ENCODE results near the gene KAZN.

Gene KAZN

GRCh38 chr1:14903922-14904321 is 305.4 kb downstream of the KAZN start:
- H3K27ac ChIP-seq (ENCODE audit: low read depth, low read length, poor library complexity, severe bottlenecking) = no peak overlapping the region
- no peaks in the 10 kb centered on the region for H3K9me2 ChIP-seq (ENCODE audit: low read depth, low read length)
- no peaks in the 10 kb centered on the region for H3K4me1 ChIP-seq (ENCODE audit: insufficient read depth, low read length, severe bottlenecking)
- H4K20me1 ChIP-seq (ENCODE audit: insufficient read depth, low read length) = no peaks in the 10 kb centered on the region
- no peaks in the 10 kb centered on the region; the same call in 1 of the 2 replicates for H3K27me3 ChIP-seq (ENCODE audit: insufficient read depth, low read length)
- H3K79me2 ChIP-seq (ENCODE audit: insufficient read depth, low read length) = no peaks in the 10 kb centered on the region
- H3K9me3 ChIP-seq (ENCODE audit: low read length) = no peaks in the 10 kb centered on the region
- no peak for TF ChIP-seq CTCF (IDR thresholded peaks at IDR 0.05; ENCODE audit: low read length)
- TF ChIP-seq EZH2 (IDR thresholded peaks at IDR 0.05; ENCODE audit: borderline replicate concordance, low read length) = no peak
- H3K9ac ChIP-seq (ENCODE audit: low read length) = no peak overlapping the region
- H3K36me3 ChIP-seq (ENCODE audit: insufficient read depth, low read length) = no peaks in the 10 kb centered on the region
- no peak overlapping the region for H3K4me2 ChIP-seq (ENCODE audit: low read length)
- no peaks in the 10 kb centered on the region for H3F3A ChIP-seq (ENCODE audit: insufficient read depth, low read length)
- no peak overlapping the region for H2AFZ ChIP-seq (ENCODE audit: low read length)
- no peak overlapping the region for H3K4me3 ChIP-seq (ENCODE audit: low read depth, low read length, poor library complexity, severe bottlenecking)

DNA sequence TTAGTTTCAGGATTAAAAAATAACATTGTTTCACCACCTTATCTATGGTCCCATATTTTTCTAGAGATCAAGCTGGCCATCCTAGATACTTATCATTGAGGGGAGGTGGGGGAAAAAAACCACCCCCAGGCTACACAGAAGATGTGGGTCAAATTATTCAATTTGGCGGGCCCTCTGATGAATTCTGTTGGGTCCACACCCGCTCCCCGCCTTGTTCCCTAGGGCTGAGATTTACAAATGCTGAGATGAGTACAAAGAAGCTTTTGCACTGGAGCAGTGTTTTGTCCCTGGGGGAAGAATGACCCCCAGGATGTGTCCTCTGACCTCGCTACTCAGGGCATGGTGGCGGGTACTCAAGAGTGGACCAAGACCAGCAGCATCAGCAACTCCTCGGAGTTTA is 308.2 kb downstream of the KAZN start:
- TF ChIP-seq CTCF (IDR thresholded peaks at IDR 0.05; ENCODE audit: low read length) (no peak), EZH2 (IDR thresholded peaks at IDR 0.05; ENCODE audit: borderline replicate concordance, low read length) (no peak)
- no peak overlapping the region for H3K27ac ChIP-seq (ENCODE audit: low read depth, low read length, poor library complexity, severe bottlenecking)
- no peaks in the 10 kb centered on the region for H3K9me3 ChIP-seq (ENCODE audit: low read length)
- H3K79me2 ChIP-seq (ENCODE audit: insufficient read depth, low read length) = no peaks in the 10 kb centered on the region
- H4K20me1 ChIP-seq (ENCODE audit: insufficient read depth, low read length) = no peaks in the 10 kb centered on the region
- no peak overlapping the region for H2AFZ ChIP-seq (ENCODE audit: low read length)
- no peaks in the 10 kb centered on the region for H3K36me3 ChIP-seq (ENCODE audit: insufficient read depth, low read length)
- H3K9ac ChIP-seq (ENCODE audit: low read length) = no peak overlapping the region
- no peak overlapping the region for H3K4me2 ChIP-seq (ENCODE audit: low read length)
- no peaks in the 10 kb centered on the region for H3K9me2 ChIP-seq (ENCODE audit: low read depth, low read length)
- H3K4me1 ChIP-seq (ENCODE audit: insufficient read depth, low read length, severe bottlenecking) = no peaks in the 10 kb centered on the region
- no peaks in the 10 kb centered on the region; the same call in 1 of the 2 replicates for H3K27me3 ChIP-seq (ENCODE audit: insufficient read depth, low read length)
- no peak overlapping the region for H3K4me3 ChIP-seq (ENCODE audit: low read depth, low read length, poor library complexity, severe bottlenecking)
- no peaks in the 10 kb centered on the region for H3F3A ChIP-seq (ENCODE audit: insufficient read depth, low read length)

GRCh38 chr1:14907416-14907815 is 308.9 kb downstream of the KAZN start:
- no peaks in the 10 kb centered on the region for H3K79me2 ChIP-seq (ENCODE audit: insufficient read depth, low read length)
- H3K27me3 ChIP-seq (ENCODE audit: insufficient read depth, low read length) = no peaks in the 10 kb centered on the region; the same call in 1 of the 2 replicates
- H3K9me3 ChIP-seq (ENCODE audit: low read length) = no peaks in the 10 kb centered on the region
- no peak overlapping the region for H2AFZ ChIP-seq (ENCODE audit: low read length)
- no peaks in the 10 kb centered on the region for H3K36me3 ChIP-seq (ENCODE audit: insufficient read depth, low read length)
- no peaks in the 10 kb centered on the region for H3K4me1 ChIP-seq (ENCODE audit: insufficient read depth, low read length, severe bottlenecking)
- no peak overlapping the region for H3K9ac ChIP-seq (ENCODE audit: low read length)
- H3K4me2 ChIP-seq (ENCODE audit: low read length) = no peak overlapping the region
- no peaks in the 10 kb centered on the region for H3K9me2 ChIP-seq (ENCODE audit: low read depth, low read length)
- H3F3A ChIP-seq (ENCODE audit: insufficient read depth, low read length) = no peaks in the 10 kb centered on the region
- H3K27ac ChIP-seq (ENCODE audit: low read depth, low read length, poor library complexity, severe bottlenecking) = no peak overlapping the region
- TF ChIP-seq CTCF (IDR thresholded peaks at IDR 0.05; ENCODE audit: low read length) (no peak), EZH2 (IDR thresholded peaks at IDR 0.05; ENCODE audit: borderline replicate concordance, low read length) (no peak)
- H3K4me3 ChIP-seq (ENCODE audit: low read depth, low read length, poor library complexity, severe bottlenecking) = no peak overlapping the region
- no peaks in the 10 kb centered on the region for H4K20me1 ChIP-seq (ENCODE audit: insufficient read depth, low read length)
